ENCODE data around the gene SRF.
A peak's percentile ranks its signal among the peaks of the same experiment; 100 is the strongest.

The SRF gene

GRCh38 chr6:43143235-43144128 lies 27.6 kb upstream of the SRF start:
- TF ChIP-seq CTCF (IDR thresholded peaks at IDR 0.05) = peak; percentile 69

- no peak for TF ChIP-seq CTCF (IDR thresholded peaks at IDR 0.05)
Measured at GRCh38 chr6:43144879-43145278, 26.2 kb upstream of the SRF start.

DNA sequence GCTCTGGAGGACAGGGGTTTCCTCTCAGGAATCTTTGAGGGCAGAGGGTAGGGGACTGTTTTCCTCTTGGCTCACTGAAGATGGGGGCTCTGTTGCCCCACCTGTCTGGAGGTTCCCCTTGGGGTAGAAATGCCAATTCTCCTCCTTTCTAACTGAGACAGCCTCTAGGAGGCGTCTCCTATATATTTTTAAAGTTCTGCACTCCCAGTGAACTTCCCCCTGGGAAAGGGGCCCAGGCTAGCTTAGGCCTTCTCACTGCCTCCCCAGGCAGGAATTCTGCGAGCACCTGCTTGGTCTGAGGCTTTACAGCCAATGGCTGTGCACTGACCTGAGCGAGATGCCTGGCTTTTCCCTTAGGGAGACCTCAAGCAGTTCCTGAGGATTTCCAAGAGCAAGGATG lies 24.8 kb upstream of the SRF start:
- TF ChIP-seq CTCF (IDR thresholded peaks at IDR 0.05) = no peak

DNA sequence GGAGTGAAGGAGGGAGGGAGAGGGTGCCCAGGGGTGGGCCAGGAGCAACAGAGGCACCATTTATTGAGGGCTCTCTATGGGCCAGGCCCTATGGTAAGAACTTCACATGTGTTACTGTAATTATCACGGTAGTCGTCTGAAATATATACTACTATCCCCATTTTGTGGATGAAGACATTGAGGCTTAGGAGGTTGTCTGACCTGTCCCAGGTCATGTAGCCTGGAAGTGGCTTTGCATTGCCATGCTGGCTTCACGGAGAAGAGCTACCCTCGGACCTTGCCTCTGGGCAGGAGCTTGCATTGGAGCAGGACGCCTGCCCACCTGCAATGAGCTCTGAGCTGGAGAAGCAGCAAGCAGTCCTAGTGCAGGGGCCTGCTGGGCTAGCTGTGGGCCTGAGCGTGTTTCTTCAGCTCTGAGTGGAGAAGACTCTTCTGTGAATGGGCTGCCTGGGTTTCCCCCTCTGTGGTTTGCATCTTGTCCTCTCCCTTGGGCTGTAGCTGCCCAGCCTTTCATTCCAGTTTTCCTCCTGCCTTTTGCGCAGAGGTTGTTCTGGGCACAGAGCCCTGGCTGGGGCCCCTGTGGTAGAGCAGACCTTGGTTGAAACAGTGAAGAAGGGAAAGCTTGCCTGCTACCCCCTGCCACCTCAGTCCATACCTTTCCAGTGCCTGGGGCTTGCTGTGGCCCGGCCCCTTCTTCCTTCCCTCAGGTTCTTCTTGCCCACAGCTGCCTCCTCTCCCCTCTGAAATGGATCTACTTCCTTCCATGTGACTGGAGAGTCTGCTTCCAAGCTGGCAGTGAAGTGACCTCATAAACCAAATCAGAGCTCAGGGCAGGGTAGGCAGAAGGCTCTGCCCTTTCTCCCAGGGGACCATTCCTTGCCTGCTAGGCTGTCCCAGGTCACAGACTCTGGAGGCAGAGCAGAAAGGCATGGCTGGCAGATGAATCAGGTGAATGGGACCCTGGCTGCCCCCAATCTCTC lies 24.1 kb upstream of the SRF start:
- TF ChIP-seq CTCF (IDR thresholded peaks at IDR 0.05) = no peak

GRCh38 chr6:43147691-43148477 lies 23.2 kb upstream of the SRF start:
- no peak for TF ChIP-seq CTCF (IDR thresholded peaks at IDR 0.05)

GRCh38 chr6:43149265-43149664 lies 21.8 kb upstream of the SRF start:
- no peak for TF ChIP-seq CTCF (IDR thresholded peaks at IDR 0.05)

Data from LNCAP (cell line).